Body of pancreas (tissue), 4 donors: ENCODE data around the gene CADM1.

Source experiments
- POLR2A ChIP-seq, 3 donors: fragments of 450-650 bp; IDR thresholded peaks; one replicate each; pipeline ENCODE4 v1.6.1; 2016; ENCODE audit warnings: antibody characterized with exemption in 3 of 3, mild to moderate bottlenecking in 2 of 3
- TF ChIP-seq, protein P1 (sequence below), 7 experiments: fragments of 450-650 bp in 4 of 7; fragments of 200-600 bp in 3 of 7; sonication (generic) in 3 of 7; IDR thresholded peaks; one replicate each; pipeline ENCODE4 v1.5.1; 2016 to 2019; ENCODE audit warnings: antibody characterized with exemption in 7 of 7

DNA sequence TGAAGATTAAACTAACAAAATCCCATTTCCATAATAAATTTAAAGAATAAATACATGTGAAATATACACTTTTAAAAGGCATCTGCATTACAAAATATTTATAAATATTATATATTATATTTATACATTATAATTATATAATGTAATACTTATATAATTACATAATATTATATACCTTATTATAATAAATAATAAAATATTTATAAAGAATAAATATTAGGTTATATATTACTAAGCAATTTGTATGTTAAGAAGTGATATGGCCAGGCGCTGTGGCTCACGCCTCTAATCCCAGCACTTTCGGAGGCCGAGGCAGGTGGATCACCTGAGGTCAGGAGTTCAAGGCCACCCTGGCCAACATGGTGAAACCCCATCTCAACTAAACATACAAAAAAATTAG lies 97.8 kb downstream of the CADM1 start:
- no peak for TF ChIP-seq POLR2A (IDR thresholded peaks at IDR 0.05)
- TF ChIP-seq, protein P1, sequence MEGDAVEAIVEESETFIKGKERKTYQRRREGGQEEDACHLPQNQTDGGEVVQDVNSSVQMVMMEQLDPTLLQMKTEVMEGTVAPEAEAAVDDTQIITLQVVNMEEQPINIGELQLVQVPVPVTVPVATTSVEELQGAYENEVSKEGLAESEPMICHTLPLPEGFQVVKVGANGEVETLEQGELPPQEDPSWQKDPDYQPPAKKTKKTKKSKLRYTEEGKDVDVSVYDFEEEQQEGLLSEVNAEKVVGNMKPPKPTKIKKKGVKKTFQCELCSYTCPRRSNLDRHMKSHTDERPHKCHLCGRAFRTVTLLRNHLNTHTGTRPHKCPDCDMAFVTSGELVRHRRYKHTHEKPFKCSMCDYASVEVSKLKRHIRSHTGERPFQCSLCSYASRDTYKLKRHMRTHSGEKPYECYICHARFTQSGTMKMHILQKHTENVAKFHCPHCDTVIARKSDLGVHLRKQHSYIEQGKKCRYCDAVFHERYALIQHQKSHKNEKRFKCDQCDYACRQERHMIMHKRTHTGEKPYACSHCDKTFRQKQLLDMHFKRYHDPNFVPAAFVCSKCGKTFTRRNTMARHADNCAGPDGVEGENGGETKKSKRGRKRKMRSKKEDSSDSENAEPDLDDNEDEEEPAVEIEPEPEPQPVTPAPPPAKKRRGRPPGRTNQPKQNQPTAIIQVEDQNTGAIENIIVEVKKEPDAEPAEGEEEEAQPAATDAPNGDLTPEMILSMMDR (IDR thresholded peaks at IDR 0.05): no peak
